ENCODE data around the gene BLM.
"Not testable (repeated sequence)": the region's sequence is repeated elsewhere in the genome, so short reads cannot be mapped to it uniquely, and the experiment has no call there.

The BLM gene

GRCh38 chr15:90673357-90673756, 43.8 kb upstream of the BLM start:
- WGBS = 98% methylated on average over 9 of the region's 10 CpGs
- H4K91ac ChIP-seq (ENCODE audit: low read length) = not testable (repeated sequence)

GRCh38 chr15:90674476-90674875, 42.7 kb upstream of the BLM start:
- Histone ChIP-seq H3K27ac (ENCODE audit: low read length, poor library complexity, severe bottlenecking) (no peak overlapping the region), H3K4me1 (ENCODE audit: control insufficient read depth, insufficient read depth, low read depth, low read length) (peaks cover 2% of the 10 kb centered on the region), H3K4me2 (ENCODE audit: low read length, poor library complexity, severe bottlenecking) (no peak overlapping the region), H2AFZ (ENCODE audit: low read depth, low read length) (no peak overlapping the region), H3K23ac (ENCODE audit: low read length in 2 of 2) (no peak overlapping the region), H3K14ac (ENCODE audit: low read length in 2 of 2) (no peak overlapping the region), H3K27me3 (ENCODE audit: control insufficient read depth in 1 of 2, insufficient read depth in 1 of 2, low read length in 2 of 2) (peaks cover 0 to 6% of the 10 kb centered on the region in 2 experiments), H3K79me1 (replicated peaks; ENCODE audit: low read length, poor library complexity, severe bottlenecking) (no peaks in the 10 kb centered on the region), H3K9ac (ENCODE audit: low read length) (no peak overlapping the region), H2BK5ac (ENCODE audit: low read depth, low read length, poor library complexity, severe bottlenecking) (no peak overlapping the region), H2BK15ac (ENCODE audit: low read depth, poor library complexity, severe bottlenecking) (no peak overlapping the region), H2BK12ac (ENCODE audit: low read length in 2 of 2) (no peak overlapping the region), H2AK5ac (ENCODE audit: low read length, severe bottlenecking) (no peak overlapping the region), H4K91ac (ENCODE audit: low read length) (no peak overlapping the region), H4K8ac (ENCODE audit: low read length) (no peak overlapping the region), H3K4ac (ENCODE audit: low read depth in 1 of 2, low read length in 2 of 2) (no peak overlapping the region), H3K9me3 (ENCODE audit: control insufficient read depth, low read length) (no peaks in the 10 kb centered on the region), H2BK120ac (ENCODE audit: low read depth, low read length) (no peak overlapping the region), H3K4me3 (ENCODE audit: insufficient read depth in 1 of 2, low read depth in 1 of 2, low read length in 2 of 2) (no peak overlapping the region), H3K18ac (ENCODE audit: low read depth in 1 of 2, low read length in 2 of 2) (no peak overlapping the region), H3K36me3 (ENCODE audit: control insufficient read depth in 1 of 2, insufficient read depth in 2 of 2, low read depth in 1 of 2, low read length in 2 of 2) (no peaks in the 10 kb centered on the region)
- WGBS = 66% methylated on average over 3 of the region's 3 CpGs
- DNase-seq = no peak

More at GRCh38 chr15:90673357-90673756, 43.8 kb upstream of the BLM start:
- H3K9ac ChIP-seq (ENCODE audit: low read length); H3K27ac ChIP-seq (ENCODE audit: low read length, poor library complexity, severe bottlenecking); H3K27me3 ChIP-seq (ENCODE audit: control insufficient read depth in 1 of 2, insufficient read depth in 1 of 2, low read length in 2 of 2); H4K8ac ChIP-seq (ENCODE audit: low read length); H2BK120ac ChIP-seq (ENCODE audit: low read depth, low read length); H2AFZ ChIP-seq (ENCODE audit: low read depth, low read length); H3K18ac ChIP-seq (ENCODE audit: low read depth in 1 of 2, low read length in 2 of 2); H3K4ac ChIP-seq (ENCODE audit: low read depth in 1 of 2, low read length in 2 of 2); H3K23ac ChIP-seq (ENCODE audit: low read length in 2 of 2); H3K9me3 ChIP-seq (ENCODE audit: control insufficient read depth, low read length); H3K4me3 ChIP-seq (ENCODE audit: insufficient read depth in 1 of 2, low read depth in 1 of 2, low read length in 2 of 2); H3K79me1 ChIP-seq (replicated peaks; ENCODE audit: low read length, poor library complexity, severe bottlenecking); H2BK12ac ChIP-seq (ENCODE audit: low read length in 2 of 2); H3K14ac ChIP-seq (ENCODE audit: low read length in 2 of 2); DNase-seq; H3K36me3 ChIP-seq (ENCODE audit: control insufficient read depth in 1 of 2, insufficient read depth in 2 of 2, low read depth in 1 of 2, low read length in 2 of 2); H3K4me2 ChIP-seq (ENCODE audit: low read length, poor library complexity, severe bottlenecking); H2BK5ac ChIP-seq (ENCODE audit: low read depth, low read length, poor library complexity, severe bottlenecking); H2AK5ac ChIP-seq (ENCODE audit: low read length, severe bottlenecking); H3K4me1 ChIP-seq (ENCODE audit: control insufficient read depth, insufficient read depth, low read depth, low read length); H2BK15ac ChIP-seq (ENCODE audit: low read depth, poor library complexity, severe bottlenecking): not testable (repeated sequence)

GRCh38 chr15:90675464-90675863, 41.7 kb upstream of the BLM start:
- Histone ChIP-seq H3K79me1 (replicated peaks; ENCODE audit: low read length, poor library complexity, severe bottlenecking) (no peaks in the 10 kb centered on the region), H3K27ac (ENCODE audit: low read length, poor library complexity, severe bottlenecking) (no peak overlapping the region), H4K8ac (ENCODE audit: low read length) (no peak overlapping the region), H2BK12ac (ENCODE audit: low read length in 2 of 2) (no peak overlapping the region), H3K9ac (ENCODE audit: low read length) (no peak overlapping the region), H3K4ac (ENCODE audit: low read depth in 1 of 2, low read length in 2 of 2) (no peak overlapping the region), H3K4me2 (ENCODE audit: low read length, poor library complexity, severe bottlenecking) (no peak overlapping the region), H2BK5ac (ENCODE audit: low read depth, low read length, poor library complexity, severe bottlenecking) (no peak overlapping the region), H2AFZ (ENCODE audit: low read depth, low read length) (no peak overlapping the region), H3K18ac (ENCODE audit: low read depth in 1 of 2, low read length in 2 of 2) (no peak overlapping the region), H3K14ac (ENCODE audit: low read length in 2 of 2) (no peak overlapping the region), H3K4me1 (ENCODE audit: control insufficient read depth, insufficient read depth, low read depth, low read length) (peaks cover 2% of the 10 kb centered on the region), H3K4me3 (ENCODE audit: insufficient read depth in 1 of 2, low read depth in 1 of 2, low read length in 2 of 2) (no peak overlapping the region), H2AK5ac (ENCODE audit: low read length, severe bottlenecking) (no peak overlapping the region), H3K23ac (ENCODE audit: low read length in 2 of 2) (no peak overlapping the region), H2BK15ac (ENCODE audit: low read depth, poor library complexity, severe bottlenecking) (no peak overlapping the region), H4K91ac (ENCODE audit: low read length) (no peak overlapping the region), H3K9me3 (ENCODE audit: control insufficient read depth, low read length) (no peaks in the 10 kb centered on the region), H2BK120ac (ENCODE audit: low read depth, low read length) (no peak overlapping the region), H3K27me3 (ENCODE audit: control insufficient read depth in 1 of 2, insufficient read depth in 1 of 2, low read length in 2 of 2) (peaks cover 0 to 6% of the 10 kb centered on the region in 2 experiments), H3K36me3 (ENCODE audit: control insufficient read depth in 1 of 2, insufficient read depth in 2 of 2, low read depth in 1 of 2, low read length in 2 of 2) (no peaks in the 10 kb centered on the region)
- no peak for DNase-seq
- 89% methylated on average over 4 of the region's 5 CpGs for WGBS

- peaks cover 7% of the 10 kb centered on the region for H3K4me1 ChIP-seq (ENCODE audit: control insufficient read depth, insufficient read depth, low read depth, low read length)
- H3K79me1 ChIP-seq (replicated peaks; ENCODE audit: low read length, poor library complexity, severe bottlenecking) = no peaks in the 10 kb centered on the region
- H3K9ac ChIP-seq (ENCODE audit: low read length) = no peak overlapping the region
- no peaks in the 10 kb centered on the region for H3K27me3 ChIP-seq (ENCODE audit: control insufficient read depth in 1 of 2, insufficient read depth in 1 of 2, low read length in 2 of 2)
- no peak overlapping the region for H4K8ac ChIP-seq (ENCODE audit: low read length)
- H2BK12ac ChIP-seq (ENCODE audit: low read length in 2 of 2) = no peak overlapping the region
- H3K4me3 ChIP-seq (ENCODE audit: insufficient read depth in 1 of 2, low read depth in 1 of 2, low read length in 2 of 2) = no peak overlapping the region
- H4K91ac ChIP-seq (ENCODE audit: low read length) = no peak overlapping the region
- no peak overlapping the region for H3K18ac ChIP-seq (ENCODE audit: low read depth in 1 of 2, low read length in 2 of 2)
- H3K9me3 ChIP-seq (ENCODE audit: control insufficient read depth, low read length) = no peaks in the 10 kb centered on the region
- no peak overlapping the region for H2BK15ac ChIP-seq (ENCODE audit: low read depth, poor library complexity, severe bottlenecking)
- WGBS = 93% methylated on average over 6 of the region's 12 CpGs
- no peak overlapping the region for H3K23ac ChIP-seq (ENCODE audit: low read length in 2 of 2)
- DNase-seq = no peak
- H2BK5ac ChIP-seq (ENCODE audit: low read depth, low read length, poor library complexity, severe bottlenecking) = no peak overlapping the region
- H2BK120ac ChIP-seq (ENCODE audit: low read depth, low read length) = no peak overlapping the region
- no peak overlapping the region for H3K27ac ChIP-seq (ENCODE audit: low read length, poor library complexity, severe bottlenecking)
- no peak overlapping the region for H2AK5ac ChIP-seq (ENCODE audit: low read length, severe bottlenecking)
- H2AFZ ChIP-seq (ENCODE audit: low read depth, low read length) = no peak overlapping the region
- no peaks in the 10 kb centered on the region for H3K36me3 ChIP-seq (ENCODE audit: control insufficient read depth in 1 of 2, insufficient read depth in 2 of 2, low read depth in 1 of 2, low read length in 2 of 2)
- H3K4me2 ChIP-seq (ENCODE audit: low read length, poor library complexity, severe bottlenecking) = no peak overlapping the region
- H3K14ac ChIP-seq (ENCODE audit: low read length in 2 of 2) = no peak overlapping the region
- H3K4ac ChIP-seq (ENCODE audit: low read depth in 1 of 2, low read length in 2 of 2) = no peak overlapping the region
Observed at GRCh38 chr15:90677807-90678790, 39.0 kb upstream of the BLM start.

All from mesenchymal stem cell (in vitro differentiated cells and primary cell).